CD14-positive monocyte (primary cell): ENCODE data around the gene UGCG. TPM values are rescaled to one million over a fixed set of nuclear protein-coding genes. Genes with fewer than 3 reads are reported as not detected.
"Not testable (repeated sequence)": the region's sequence is repeated elsewhere in the genome, so short reads cannot be mapped to it uniquely, and the experiment has no call there.

Experiments
- DNase-seq, 3 donors: peaks; one replicate each; pipeline ENCODE4 v3.0.0-alpha.2; 2011 to 2022
- H2AFZ ChIP-seq: 2 replicates; pipeline ENCODE4 v1.6.0; 2012; ENCODE audit warnings: mild to moderate bottlenecking, low read depth, low read length, inconsistent platforms; ENCODE audit not compliant: insufficient read depth, poor library complexity, severe bottlenecking
- H3K27ac ChIP-seq, 2 donors: 1 replicate in 1 of 2; 2 replicates in 1 of 2; pipeline ENCODE4 v1.5.1; 2012 to 2013; ENCODE audit warnings: low read length in 2 of 2, control low read depth in 1 of 2, inconsistent platforms in 1 of 2, low read depth in 1 of 2, mild to moderate bottlenecking in 1 of 2
- H3K27me3 ChIP-seq, 2 donors: one replicate each; pipeline versions ENCODE4 v1.6.0 to v1.6.1; 2011 to 2013; ENCODE audit warnings: low read length in 2 of 2; ENCODE audit not compliant: control insufficient read depth in 2 of 2, insufficient read depth in 2 of 2
- H3K36me3 ChIP-seq, 2 donors: replicated peaks in 1 of 2; 1 replicate in 1 of 2; 2 replicates in 1 of 2; pipeline versions ENCODE4 v1.5.1 to v1.6.1; 2012 to 2013; ENCODE audit warnings: low read length in 2 of 2, control low read depth in 1 of 2, inconsistent platforms in 1 of 2, mild to moderate bottlenecking in 1 of 2; ENCODE audit not compliant: insufficient read depth in 2 of 2, control insufficient read depth in 1 of 2
- H3K4me1 ChIP-seq, 2 donors: 1 replicate in 1 of 2; 2 replicates in 1 of 2; pipeline versions ENCODE4 v1.5.1 to v1.6.1; 2012 to 2013; ENCODE audit warnings: low read length in 2 of 2, control low read depth in 1 of 2, inconsistent platforms in 1 of 2, mild to moderate bottlenecking in 1 of 2, moderate library complexity in 1 of 2; ENCODE audit not compliant: insufficient read depth in 2 of 2, control insufficient read depth in 1 of 2
- H3K4me2 ChIP-seq: replicated peaks from 2 replicates; pipeline ENCODE3; 2012; ENCODE audit warnings: low read length, moderate library complexity, mild to moderate bottlenecking; ENCODE audit not compliant: poor library complexity, severe bottlenecking; ENCODE audit errors: extremely low read depth
- H3K4me3 ChIP-seq, 3 experiments: fragments of 200-600 bp in 1 of 3; sonication (generic) in 1 of 3; replicated peaks in 1 of 3; 1 replicate in 2 of 3; 2 replicates in 1 of 3; pipeline ENCODE4 v1.5.1; 2011 to 2013; ENCODE audit warnings: low read length in 3 of 3, mild to moderate bottlenecking in 3 of 3, control low read depth in 2 of 3, low read depth in 2 of 3, inconsistent platforms in 1 of 3, moderate library complexity in 1 of 3
- H3K79me2 ChIP-seq: 2 replicates; pipeline ENCODE4 v1.6.0; 2012; ENCODE audit warnings: mild to moderate bottlenecking, control low read depth, inconsistent platforms, low read length, moderate library complexity; ENCODE audit not compliant: insufficient read depth
- H3K9ac ChIP-seq: 2 replicates; pipeline ENCODE4 v1.6.0; 2017; ENCODE audit warnings: low read length, mild to moderate bottlenecking; ENCODE audit not compliant: insufficient read depth, poor library complexity, severe bottlenecking
- H3K9me3 ChIP-seq, 2 donors: replicated peaks in 1 of 2; 1 replicate in 1 of 2; 2 replicates in 1 of 2; pipeline versions ENCODE4 v1.5.1 to v1.6.1; 2012 to 2013; ENCODE audit warnings: low read length in 2 of 2, control low read depth in 1 of 2; ENCODE audit not compliant: control insufficient read depth in 1 of 2, insufficient read depth in 1 of 2
- H4K20me1 ChIP-seq: 2 replicates; pipeline ENCODE4 v1.6.0; 2012; ENCODE audit warnings: mild to moderate bottlenecking, low read length, control low read depth, moderate library complexity; ENCODE audit not compliant: insufficient read depth
- H3K27ac Mint-ChIP-seq, 7 donors: one replicate each; pipeline ENCODE4 v1.8.0; 2020; ENCODE audit warnings: mild to moderate bottlenecking in 7 of 7, mixed read lengths in 7 of 7, moderate library complexity in 6 of 7, inconsistent platforms in 2 of 7
- H3K27me3 Mint-ChIP-seq, 3 donors: one replicate each; pipeline ENCODE4 v1.8.0; 2021 to 2022; ENCODE audit warnings: low read depth in 3 of 3, mild to moderate bottlenecking in 3 of 3, mixed read lengths in 3 of 3, moderate library complexity in 3 of 3, inconsistent platforms in 1 of 3
- H3K36me3 Mint-ChIP-seq, 2 donors: one replicate each; pipeline ENCODE4 v1.8.0; 2020; ENCODE audit warnings: mixed read lengths in 2 of 2, inconsistent platforms in 1 of 2, mild to moderate bottlenecking in 1 of 2
- H3K4me1 Mint-ChIP-seq: one replicate; pipeline ENCODE4 v1.8.0; 2020; ENCODE audit warnings: mild to moderate bottlenecking, mixed read lengths
- H3K4me3 Mint-ChIP-seq, 2 donors: one replicate each; pipeline ENCODE4 v1.8.0; 2020; ENCODE audit warnings: mild to moderate bottlenecking in 2 of 2, mixed read lengths in 2 of 2, moderate library complexity in 1 of 2
- H3K9me3 Mint-ChIP-seq, 7 donors: one replicate each; pipeline ENCODE4 v1.8.0; 2020 to 2022; ENCODE audit warnings: mixed read lengths in 7 of 7, mild to moderate bottlenecking in 6 of 7, moderate library complexity in 6 of 7, inconsistent platforms in 2 of 7
- WGBS: methylation state at CpG from one replicate; pipeline ENCODE4 v1.1.5; 2013; ENCODE audit warnings: missing lambda C conversion rate; ENCODE audit not compliant: insufficient coverage; 5-methylcytosine and 5-hydroxymethylcytosine counted together
- intact Hi-C, 2 donors: fragments of 100-400 bp; cut with micrococcal nuclease; formaldehyde crosslinking; loops; one replicate each; pipeline versions ENCODE4 v1.15.0 to v1.15.1; 2023
- polyA plus RNA-seq, 3 donors: library from polyadenylated mRNA; depleted of rRNA in 1 of 3; unstranded in 2 of 3; stranded (reverse) in 1 of 3; fragments of 300-500 nt in 2 of 3; fragments of >200 nt in 1 of 3; fragmentation: Illumina TruSeq in 2 of 3; gene quantifications; 1 replicate in 2 of 3; 2 replicates in 1 of 3; pipeline ENCODE4 v1.2.3, GENCODE V29; 2012 to 2021
- TF ChIP-seq, protein P1 (sequence below): fragments of 200-600 bp; IDR thresholded peaks from one replicate; pipeline ENCODE4 v1.8.0; 2022; ENCODE audit warnings: antibody characterized with exemption, mild to moderate bottlenecking

UGCG gene
- polyA plus RNA-seq, 3 donors: 2.7 to 7.9 (median 4.1) TPM

DNA sequence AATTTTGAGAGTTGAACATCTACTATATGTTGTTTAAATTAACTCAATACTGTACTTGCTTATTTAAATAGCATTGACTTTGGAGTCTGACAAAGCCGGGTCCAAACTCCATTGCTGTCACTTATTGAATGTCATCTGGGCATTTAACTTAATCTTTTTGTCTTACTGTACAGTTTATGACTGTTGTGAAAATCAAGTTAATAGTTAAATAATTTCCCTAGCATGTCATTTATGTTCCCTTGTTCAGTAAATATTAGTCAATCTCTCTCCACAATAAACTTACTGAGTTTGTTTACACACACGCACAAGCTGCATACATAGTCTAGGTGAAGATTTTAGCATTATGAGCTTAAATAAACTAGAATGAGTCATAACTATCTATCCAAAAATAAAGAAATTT is 6.3 kb upstream of the UGCG start:
- H3K27me3 Mint-ChIP-seq: peaks cover 6 to 11% (median 9%) of the 10 kb centered on the region in 3 donors
- H3K36me3 ChIP-seq: no peaks in the 10 kb centered on the region
- no peaks in the 10 kb centered on the region for H3K9me3 ChIP-seq
- intact Hi-C loops: loop anchor here (10.0 kb wide), 2 partner anchors 174 to 406 kb away; partner anchors contain the start of gene ECPAS (in 1 of the 2)
- H3K27ac Mint-ChIP-seq: no peak overlapping the region
- H3K9ac ChIP-seq: no peak overlapping the region
- no peak overlapping the region for H3K27ac ChIP-seq
- H3K9me3 Mint-ChIP-seq: peaks cover 0 to 2% (median 0%) of the 10 kb centered on the region in 7 donors
- no peaks in the 10 kb centered on the region for H3K79me2 ChIP-seq
- no peak for DNase-seq
- TF ChIP-seq, protein P1, sequence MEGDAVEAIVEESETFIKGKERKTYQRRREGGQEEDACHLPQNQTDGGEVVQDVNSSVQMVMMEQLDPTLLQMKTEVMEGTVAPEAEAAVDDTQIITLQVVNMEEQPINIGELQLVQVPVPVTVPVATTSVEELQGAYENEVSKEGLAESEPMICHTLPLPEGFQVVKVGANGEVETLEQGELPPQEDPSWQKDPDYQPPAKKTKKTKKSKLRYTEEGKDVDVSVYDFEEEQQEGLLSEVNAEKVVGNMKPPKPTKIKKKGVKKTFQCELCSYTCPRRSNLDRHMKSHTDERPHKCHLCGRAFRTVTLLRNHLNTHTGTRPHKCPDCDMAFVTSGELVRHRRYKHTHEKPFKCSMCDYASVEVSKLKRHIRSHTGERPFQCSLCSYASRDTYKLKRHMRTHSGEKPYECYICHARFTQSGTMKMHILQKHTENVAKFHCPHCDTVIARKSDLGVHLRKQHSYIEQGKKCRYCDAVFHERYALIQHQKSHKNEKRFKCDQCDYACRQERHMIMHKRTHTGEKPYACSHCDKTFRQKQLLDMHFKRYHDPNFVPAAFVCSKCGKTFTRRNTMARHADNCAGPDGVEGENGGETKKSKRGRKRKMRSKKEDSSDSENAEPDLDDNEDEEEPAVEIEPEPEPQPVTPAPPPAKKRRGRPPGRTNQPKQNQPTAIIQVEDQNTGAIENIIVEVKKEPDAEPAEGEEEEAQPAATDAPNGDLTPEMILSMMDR: no peak
- H2AFZ ChIP-seq: no peak overlapping the region
- H3K4me1 ChIP-seq: no peaks in the 10 kb centered on the region
- no peak overlapping the region for H3K4me3 ChIP-seq
- H3K4me1 Mint-ChIP-seq: no peaks in the 10 kb centered on the region
- no peak overlapping the region for H3K4me2 ChIP-seq
- H4K20me1 ChIP-seq: no peaks in the 10 kb centered on the region
- peaks cover 0 to 2% of the 10 kb centered on the region in 2 donors for H3K27me3 ChIP-seq
- H3K36me3 Mint-ChIP-seq: no peaks in the 10 kb centered on the region
- H3K4me3 Mint-ChIP-seq: no peak overlapping the region
- WGBS: no CpG with 5 or more reads among the region's 2 CpGs

DNA sequence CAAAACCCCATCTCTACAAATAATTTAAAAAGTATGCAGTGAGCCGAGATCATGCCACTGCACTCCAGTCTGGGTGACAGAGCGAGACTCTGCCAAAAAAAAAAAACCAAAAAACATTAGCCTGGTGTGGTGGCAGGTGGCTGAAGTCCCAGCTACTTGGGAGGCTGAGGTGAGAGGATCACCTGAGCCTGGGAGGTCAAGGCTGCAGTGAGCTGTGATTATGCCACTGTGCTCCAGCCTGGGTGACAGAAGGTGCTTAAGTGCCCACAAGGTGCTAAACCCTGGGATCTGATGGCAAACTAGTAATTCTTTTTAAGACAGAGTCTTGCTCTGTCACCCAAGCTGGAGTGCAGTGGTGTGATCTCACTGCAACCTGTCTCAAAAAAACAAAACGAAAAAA is 5.7 kb upstream of the UGCG start:
- not testable (repeated sequence) for H3K9me3 ChIP-seq, H3K4me1 ChIP-seq, H3K27ac ChIP-seq, H3K9me3 Mint-ChIP-seq, H3K4me3 ChIP-seq, H3K27me3 ChIP-seq, H3K4me2 ChIP-seq, H3K27ac Mint-ChIP-seq, H3K9ac ChIP-seq, H3K79me2 ChIP-seq, H3K4me3 Mint-ChIP-seq, H3K36me3 Mint-ChIP-seq, H3K36me3 ChIP-seq, H2AFZ ChIP-seq, DNase-seq, H4K20me1 ChIP-seq, H3K4me1 Mint-ChIP-seq
- peaks cover 6 to 15% (median 12%) of the 10 kb centered on the region in 3 donors for H3K27me3 Mint-ChIP-seq
- intact Hi-C loops: loop anchor here (10.0 kb wide), 2 partner anchors 174 to 406 kb away; partner anchors contain the start of gene ECPAS (in 1 of the 2)
- WGBS: no CpG with 5 or more reads among the region's 3 CpGs
